IPS-20b (cell line): ENCODE data around the gene PCYT2.
"Not testable (repeated sequence)": the region's sequence is repeated elsewhere in the genome, so short reads cannot be mapped to it uniquely, and the experiment has no call there.

Experiments used
- H3K27ac ChIP-seq: one replicate; pipeline ENCODE4 v1.5.1; 2013; ENCODE audit warnings: low read length
- H3K27me3 ChIP-seq: 2 replicates; pipeline ENCODE4 v1.6.1; 2013; ENCODE audit warnings: mild to moderate bottlenecking, low read length, inconsistent platforms; ENCODE audit not compliant: insufficient read depth
- H3K36me3 ChIP-seq: 2 replicates; pipeline ENCODE4 v1.6.1; 2013; ENCODE audit warnings: low read depth, mild to moderate bottlenecking, inconsistent platforms, low read length, moderate library complexity; ENCODE audit not compliant: insufficient read depth
- H3K4me1 ChIP-seq: 2 replicates; pipeline ENCODE4 v1.6.1; 2013; ENCODE audit warnings: mild to moderate bottlenecking, control low read depth, inconsistent platforms, low read length, moderate library complexity; ENCODE audit not compliant: insufficient read depth
- H3K4me3 ChIP-seq: 2 replicates; pipeline ENCODE4 v1.5.1; 2013; ENCODE audit warnings: mild to moderate bottlenecking, low read length, inconsistent platforms
- H3K9ac ChIP-seq: 2 replicates; pipeline ENCODE4 v1.6.1; 2013; ENCODE audit warnings: low read depth, mild to moderate bottlenecking, inconsistent platforms, low read length, moderate library complexity
- H3K9me3 ChIP-seq: 2 replicates; pipeline ENCODE4 v1.6.1; 2013; ENCODE audit warnings: mild to moderate bottlenecking, low read depth, low read length, inconsistent platforms; ENCODE audit not compliant: insufficient read depth

The PCYT2 gene

GRCh38 chr17:81923302-81924260, 12.4 kb upstream of the PCYT2 start:
- H3K9ac ChIP-seq: peak overlapping the region; percentile 75; the same call in 1 of the 2 replicates
- H3K36me3 ChIP-seq: peaks cover 39% of the 10 kb centered on the region
- H3K4me3 ChIP-seq: peak overlapping the region; percentile 55; the same call in 1 of the 2 replicates
- peaks cover 16% of the 10 kb centered on the region; the same call in 1 of the 2 replicates for H3K4me1 ChIP-seq
- H3K27ac ChIP-seq: peak overlapping the region; percentile 76
- H3K9me3 ChIP-seq: no peaks in the 10 kb centered on the region
- H3K27me3 ChIP-seq: peaks cover 6% of the 10 kb centered on the region

- Histone ChIP-seq H3K27ac (no peak overlapping the region), H3K9ac (peak overlapping the region; percentile 75; the same call in 1 of the 2 replicates), H3K27me3 (no peaks in the 10 kb centered on the region), H3K4me1 (peaks cover 16% of the 10 kb centered on the region; the same call in 1 of the 2 replicates), H3K9me3 (no peaks in the 10 kb centered on the region), H3K36me3 (peaks cover 39% of the 10 kb centered on the region), H3K4me3 (no peak overlapping the region; the same call in 1 of the 2 replicates)
Measured at GRCh38 chr17:81922566-81923301, 11.5 kb upstream of the PCYT2 start.

DNA sequence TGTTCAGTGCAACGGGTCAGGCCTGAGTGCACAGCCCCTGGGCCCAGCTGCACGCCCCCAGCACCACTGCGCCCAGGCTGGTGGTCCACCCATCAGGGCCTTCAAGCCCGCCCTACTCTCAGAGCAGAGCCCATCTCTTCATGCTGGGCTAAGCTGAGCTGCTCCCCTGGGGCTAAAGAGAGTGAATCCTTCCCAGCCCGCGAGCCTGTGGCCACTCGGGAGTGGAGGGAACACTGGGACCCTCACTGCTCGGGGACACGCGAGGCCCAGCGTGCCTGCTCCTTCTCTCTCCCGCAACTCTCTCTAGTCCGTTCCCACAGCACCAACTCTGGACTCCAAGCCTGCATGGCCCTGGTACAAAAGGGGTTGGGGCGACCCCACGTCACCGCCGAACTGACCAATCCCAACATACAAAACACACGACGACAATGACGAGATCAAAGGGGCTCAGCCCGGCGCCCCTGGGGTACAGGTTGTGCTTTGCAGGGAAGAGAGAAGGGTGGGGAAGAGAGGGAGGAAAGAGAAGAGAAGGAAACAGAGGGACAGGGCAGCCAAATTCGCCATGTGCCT, 10.9 kb upstream of the PCYT2 start:
- Histone ChIP-seq H3K27me3 (no peaks in the 10 kb centered on the region), H3K4me3 (no peak overlapping the region), H3K4me1 (peaks cover 17% of the 10 kb centered on the region; the same call in 1 of the 2 replicates), H3K9ac (no peak overlapping the region), H3K9me3 (no peaks in the 10 kb centered on the region), H3K27ac (no peak overlapping the region), H3K36me3 (peaks cover 39% of the 10 kb centered on the region)

GRCh38 chr17:81921537-81921862, 10.3 kb upstream of the PCYT2 start:
- Histone ChIP-seq H3K27ac (no peak overlapping the region), H3K4me3 (no peak overlapping the region), H3K9ac (no peak overlapping the region), H3K4me1 (peaks cover 21% of the 10 kb centered on the region; the same call in 1 of the 2 replicates), H3K36me3 (peaks cover 39% of the 10 kb centered on the region), H3K27me3 (no peaks in the 10 kb centered on the region), H3K9me3 (no peaks in the 10 kb centered on the region)

GRCh38 chr17:81920612-81921536, 9.7 kb upstream of the PCYT2 start:
- peaks cover 39% of the 10 kb centered on the region for H3K36me3 ChIP-seq
- H3K4me1 ChIP-seq: peaks cover 21% of the 10 kb centered on the region; the same call in 1 of the 2 replicates
- no peak overlapping the region for H3K9ac ChIP-seq
- no peaks in the 10 kb centered on the region for H3K27me3 ChIP-seq
- H3K27ac ChIP-seq: no peak overlapping the region
- no peaks in the 10 kb centered on the region for H3K9me3 ChIP-seq
- no peak overlapping the region for H3K4me3 ChIP-seq

DNA sequence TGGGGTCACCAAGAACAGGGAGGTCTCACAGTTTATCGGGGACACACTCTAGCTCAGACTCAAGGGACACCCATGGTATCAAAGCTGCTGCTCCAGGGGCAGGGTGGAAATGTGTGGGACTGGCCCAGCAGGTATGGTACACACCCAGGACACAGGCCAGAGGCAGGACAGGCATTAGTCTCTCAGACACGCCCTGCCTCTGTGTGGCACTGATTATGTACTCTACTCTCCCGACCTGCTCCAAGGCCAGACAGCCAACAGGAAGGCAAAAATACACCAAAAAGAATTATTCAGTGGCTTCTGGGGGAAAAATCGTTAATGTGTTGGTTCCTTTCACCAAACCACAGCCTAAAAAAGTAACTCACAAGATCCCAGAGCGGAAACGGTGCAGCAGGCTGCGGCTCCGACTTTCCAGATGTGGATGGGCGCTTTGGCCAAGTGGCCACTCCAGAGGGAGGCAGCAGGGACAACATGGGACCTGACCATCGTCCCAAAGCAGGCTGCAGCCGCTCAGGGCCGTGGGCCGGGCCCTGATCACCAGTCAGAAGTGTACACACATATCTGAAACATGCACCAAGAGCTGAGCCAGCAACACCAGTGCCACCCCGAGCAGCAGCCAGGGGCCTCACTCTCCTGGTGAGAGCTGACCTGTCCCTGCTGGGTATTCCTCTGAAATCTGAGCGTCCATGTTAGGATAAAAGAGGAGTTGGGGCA, 7.8 kb upstream of the PCYT2 start:
- Histone ChIP-seq H3K36me3 (peaks cover 55% of the 10 kb centered on the region), H3K4me1 (peaks cover 10% of the 10 kb centered on the region; the same call in 1 of the 2 replicates), H3K27me3 (no peaks in the 10 kb centered on the region), H3K9ac (no peak overlapping the region), H3K4me3 (no peak overlapping the region), H3K27ac (no peak overlapping the region), H3K9me3 (no peaks in the 10 kb centered on the region)

DNA sequence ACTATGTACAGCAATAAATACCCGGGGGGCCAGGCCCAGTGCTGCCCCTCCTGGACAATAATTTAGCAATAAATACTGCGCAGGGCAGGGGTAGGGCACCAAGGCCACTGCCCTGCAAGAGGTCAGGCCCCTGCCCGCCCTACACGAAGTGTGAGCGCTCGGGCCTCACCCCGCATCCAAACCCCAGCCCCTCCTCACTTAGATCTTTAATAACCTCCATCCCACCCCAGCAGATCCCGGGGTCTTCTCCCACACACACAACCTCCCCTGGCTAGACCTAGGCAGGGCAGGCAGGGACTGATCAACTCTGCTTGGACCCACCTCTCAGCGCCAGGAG, 7.1 kb upstream of the PCYT2 start:
- H3K36me3 ChIP-seq: peaks cover 62% of the 10 kb centered on the region
- H3K4me3 ChIP-seq: peak overlapping the region; percentile 42; the same call in 1 of the 2 replicates
- H3K27ac ChIP-seq, H3K9ac ChIP-seq, H3K9me3 ChIP-seq, H3K27me3 ChIP-seq, H3K4me1 ChIP-seq: not testable (repeated sequence)

- H3K4me1 ChIP-seq: peaks cover 6% of the 10 kb centered on the region; the same call in 1 of the 2 replicates
- peak within 1 kb of the TSS; percentile 64 for H3K4me3 ChIP-seq
- H3K9ac ChIP-seq: peak within 1 kb of the TSS; percentile 50; the same call in 1 of the 2 replicates
- H3K27me3 ChIP-seq: no peaks in the 10 kb centered on the region
- H3K9me3 ChIP-seq: no peaks in the 10 kb centered on the region
- no peak within 1 kb of the TSS for H3K27ac ChIP-seq
- peaks cover 66% of the 10 kb centered on the region for H3K36me3 ChIP-seq
Measured at GRCh38 chr17:81917565-81918332, 6.5 kb upstream of the PCYT2 start, which contains the start of gene SIRT7. TSS of gene SIRT7 (minus strand) at chr17:81918176. CDS start at chr17:81918131, 45 bp downstream.

- Histone ChIP-seq H3K4me1 (peaks cover 6% of the 10 kb centered on the region; the same call in 1 of the 2 replicates), H3K27me3 (no peaks in the 10 kb centered on the region), H3K27ac (no peak overlapping the region), H3K36me3 (peaks cover 55% of the 10 kb centered on the region), H3K4me3 (peak overlapping the region; percentile 64; the same call in 1 of the 2 replicates), H3K9me3 (no peaks in the 10 kb centered on the region), H3K9ac (no peak overlapping the region)
Measured at GRCh38 chr17:81916234-81917001, 5.2 kb upstream of the PCYT2 start.
